Measurements from ENCODE around the gene FBXO21. TPM values are rescaled to one million over a fixed set of nuclear protein-coding genes. Genes with fewer than 3 reads are reported as not detected.

The FBXO21 gene
- total and polyA plus RNA-seq, 9 donors, result 47.8 to 287 (median 116) TPM

- H3K27ac ChIP-seq, result no peak overlapping the region
- TF ChIP-seq POLR2A (IDR thresholded peaks at IDR 0.05), result no peak
- no peak for TF ChIP-seq CTCF (IDR thresholded peaks at IDR 0.05)
- TF ChIP-seq EP300 (IDR thresholded peaks at IDR 0.05), result no peak
- 94 to 95% (median 94%) methylated on average over 15 of the region's 15 CpGs for WGBS, 3 donors
- intact Hi-C loops (cut with DNase I), result loop anchor here in 1 of 4 donors (10.0 kb wide), 1 partner anchor 110 kb away; no protein-coding TSS in a partner anchor
- no peak overlapping the region for H3K4me3 ChIP-seq
- H3K36me3 ChIP-seq, result no peaks in the 10 kb centered on the region
- H3K9me3 ChIP-seq, result no peaks in the 10 kb centered on the region
- DNase-seq, result no peak
- H3K4me1 ChIP-seq (ENCODE audit: insufficient read depth), result peaks cover 5% of the 10 kb centered on the region
- no peaks in the 10 kb centered on the region for H3K27me3 ChIP-seq
Observed at GRCh38 chr12:117144599-117144998, 45.7 kb downstream of the FBXO21 start.

GRCh38 chr12:117143008-117143532, 47.2 kb downstream of the FBXO21 start:
- DNase-seq, result no peak
- Histone ChIP-seq H3K4me3 (no peak overlapping the region), H3K9me3 (no peaks in the 10 kb centered on the region), H3K27ac (no peak overlapping the region), H3K36me3 (no peaks in the 10 kb centered on the region), H3K27me3 (no peaks in the 10 kb centered on the region), H3K4me1 (ENCODE audit: insufficient read depth) (peaks cover 5% of the 10 kb centered on the region)
- TF ChIP-seq EP300 (IDR thresholded peaks at IDR 0.05), result no peak
- WGBS, 3 donors, result 87 to 90% (median 87%) methylated on average over 18 of the region's 18 CpGs
- intact Hi-C loops (cut with DNase I), result loop anchor here in 1 of 4 donors (10.0 kb wide), 1 partner anchor 108 kb away; no protein-coding TSS in a partner anchor

- TF ChIP-seq CTCF (IDR thresholded peaks at IDR 0.05) (no peak), POLR2A (IDR thresholded peaks at IDR 0.05) (no peak), EP300 (IDR thresholded peaks at IDR 0.05) (no peak)
- WGBS, 3 donors, result 14 to 49% (median 15%) methylated on average over 12 of the region's 12 CpGs
Observed at GRCh38 chr12:117142094-117142493, 48.2 kb downstream of the FBXO21 start.

GRCh38 chr12:117141097-117141898, 49.0 kb downstream of the FBXO21 start:
- Histone ChIP-seq H3K27ac (no peak overlapping the region), H3K4me3 (no peak overlapping the region), H3K9me3 (no peaks in the 10 kb centered on the region), H3K36me3 (no peaks in the 10 kb centered on the region), H3K27me3 (no peaks in the 10 kb centered on the region), H3K4me1 (ENCODE audit: insufficient read depth) (peaks cover 5% of the 10 kb centered on the region)
- intact Hi-C loops (cut with DNase I), result loop anchor here in 1 of 4 donors (10.0 kb wide), 1 partner anchor 106 kb away; no protein-coding TSS in a partner anchor
- DNase-seq, result no peak
- TF ChIP-seq CTCF (IDR thresholded peaks at IDR 0.05), result no peak
- TF ChIP-seq POLR2A (IDR thresholded peaks at IDR 0.05), result no peak
- TF ChIP-seq EP300 (IDR thresholded peaks at IDR 0.05), result no peak
- 80 to 82% (median 81%) methylated on average over 29 of the region's 29 CpGs for WGBS, 3 donors

More at GRCh38 chr12:117142094-117142493, 48.2 kb downstream of the FBXO21 start:
- DNase-seq, result peak in 1 of 5 donors; percentile 56
- Histone ChIP-seq H3K4me3 (no peak overlapping the region), H3K27ac (no peak overlapping the region), H3K4me1 (ENCODE audit: insufficient read depth) (peaks cover 5% of the 10 kb centered on the region), H3K27me3 (no peaks in the 10 kb centered on the region), H3K9me3 (no peaks in the 10 kb centered on the region), H3K36me3 (no peaks in the 10 kb centered on the region)
- intact Hi-C loops (cut with DNase I), result loop anchor here in 1 of 4 donors (10.0 kb wide), 1 partner anchor 107 kb away; no protein-coding TSS in a partner anchor
